Thyroid gland (tissue), 4 donors: Measurements from ENCODE around the gene SMLR1.

Experiments used
- POLR2A ChIP-seq, 2 donors: fragments of 450-650 bp; IDR thresholded peaks; one replicate each; pipeline ENCODE4 v1.6.1; 2017; ENCODE audit warnings: antibody characterized with exemption in 2 of 2, mild to moderate bottlenecking in 2 of 2, moderate library complexity in 1 of 2
- TF ChIP-seq, protein P1 (sequence below), 6 experiments: fragments of 200-600 bp in 3 of 6; fragments of 450-650 bp in 3 of 6; sonication (generic) in 3 of 6; IDR thresholded peaks; one replicate each; pipeline ENCODE4 v1.5.1; 2016 to 2019; ENCODE audit warnings: antibody characterized with exemption in 6 of 6, mild to moderate bottlenecking in 2 of 6, inconsistent platforms in 1 of 6, moderate library complexity in 1 of 6

GRCh38 chr6:130814506-130814905, 12.7 kb upstream of the SMLR1 start:
- TF ChIP-seq, protein P1, sequence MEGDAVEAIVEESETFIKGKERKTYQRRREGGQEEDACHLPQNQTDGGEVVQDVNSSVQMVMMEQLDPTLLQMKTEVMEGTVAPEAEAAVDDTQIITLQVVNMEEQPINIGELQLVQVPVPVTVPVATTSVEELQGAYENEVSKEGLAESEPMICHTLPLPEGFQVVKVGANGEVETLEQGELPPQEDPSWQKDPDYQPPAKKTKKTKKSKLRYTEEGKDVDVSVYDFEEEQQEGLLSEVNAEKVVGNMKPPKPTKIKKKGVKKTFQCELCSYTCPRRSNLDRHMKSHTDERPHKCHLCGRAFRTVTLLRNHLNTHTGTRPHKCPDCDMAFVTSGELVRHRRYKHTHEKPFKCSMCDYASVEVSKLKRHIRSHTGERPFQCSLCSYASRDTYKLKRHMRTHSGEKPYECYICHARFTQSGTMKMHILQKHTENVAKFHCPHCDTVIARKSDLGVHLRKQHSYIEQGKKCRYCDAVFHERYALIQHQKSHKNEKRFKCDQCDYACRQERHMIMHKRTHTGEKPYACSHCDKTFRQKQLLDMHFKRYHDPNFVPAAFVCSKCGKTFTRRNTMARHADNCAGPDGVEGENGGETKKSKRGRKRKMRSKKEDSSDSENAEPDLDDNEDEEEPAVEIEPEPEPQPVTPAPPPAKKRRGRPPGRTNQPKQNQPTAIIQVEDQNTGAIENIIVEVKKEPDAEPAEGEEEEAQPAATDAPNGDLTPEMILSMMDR (IDR thresholded peaks at IDR 0.05), result no peak
- no peak for TF ChIP-seq POLR2A (IDR thresholded peaks at IDR 0.05)
